Activated T-helper 17 cell treated with anti-CD3 and anti-CD28 coated beads, Interleukin-2, amount 50 U/mL, for 72 hours (primary cell): ENCODE data around the gene PLXNB1. TPM values are rescaled to one million over a fixed set of nuclear protein-coding genes. Genes with fewer than 3 reads are reported as not detected.

Experiments used
- ATAC-seq: fragments of 150-1000 bp; cut with Tn5 transposase; replicated peaks from 2 replicates; pipeline ENCODE4 v1.10.0; 2021; ENCODE audit warnings: mild to moderate bottlenecking, moderate library complexity
- H3K27ac Mint-ChIP-seq: one replicate; pipeline ENCODE4 v1.8.0; 2022; ENCODE audit warnings: mixed read lengths
- H3K27me3 Mint-ChIP-seq: one replicate; pipeline ENCODE4 v1.8.0; 2022; ENCODE audit warnings: mixed read lengths
- H3K36me3 Mint-ChIP-seq: one replicate; pipeline ENCODE4 v1.8.0; 2022; ENCODE audit warnings: low read depth, mild to moderate bottlenecking, mixed read lengths
- H3K4me1 Mint-ChIP-seq: one replicate; pipeline ENCODE4 v1.8.0; 2022; ENCODE audit warnings: mixed read lengths
- H3K4me3 Mint-ChIP-seq: one replicate; pipeline ENCODE4 v1.8.0; 2022; ENCODE audit warnings: mild to moderate bottlenecking, mixed read lengths
- H3K9me3 Mint-ChIP-seq: one replicate; pipeline ENCODE4 v1.8.0; 2022; ENCODE audit warnings: mixed read lengths
- total RNA-seq, 2 donors: library from RNA; stranded (reverse); gene quantifications; one replicate each; pipeline ENCODE4 v1.2.3, GENCODE V29; 2022

The PLXNB1 gene
- total RNA-seq, 2 donors from 2014 or later, result 3.5 to 3.8 TPM

- Mint-ChIP-seq H3K4me3 (no peak overlapping the region), H3K27ac (no peak overlapping the region), H3K27me3 (no peaks in the 10 kb centered on the region), H3K9me3 (no peaks in the 10 kb centered on the region), H3K4me1 (no peaks in the 10 kb centered on the region), H3K36me3 (no peaks in the 10 kb centered on the region)
- ATAC-seq, result no peak
Measured at GRCh38 chr3:48412375-48413001, 17.4 kb downstream of the PLXNB1 start.

- Mint-ChIP-seq H3K36me3 (no peaks in the 10 kb centered on the region), H3K4me1 (no peaks in the 10 kb centered on the region), H3K27me3 (no peaks in the 10 kb centered on the region), H3K27ac (no peak overlapping the region), H3K4me3 (no peak overlapping the region), H3K9me3 (no peaks in the 10 kb centered on the region)
- ATAC-seq, result no peak
Measured at GRCh38 chr3:48411606-48412374, 18.1 kb downstream of the PLXNB1 start.

GRCh38 chr3:48411041-48411588, 18.8 kb downstream of the PLXNB1 start:
- ATAC-seq, result no peak
- H3K9me3 Mint-ChIP-seq, result no peaks in the 10 kb centered on the region
- H3K4me1 Mint-ChIP-seq, result no peaks in the 10 kb centered on the region
- no peak overlapping the region for H3K4me3 Mint-ChIP-seq
- no peak overlapping the region for H3K27ac Mint-ChIP-seq
- H3K36me3 Mint-ChIP-seq, result no peaks in the 10 kb centered on the region
- H3K27me3 Mint-ChIP-seq, result no peaks in the 10 kb centered on the region

GRCh38 chr3:48410205-48411040, 19.5 kb downstream of the PLXNB1 start:
- Mint-ChIP-seq H3K27me3 (no peaks in the 10 kb centered on the region), H3K9me3 (no peaks in the 10 kb centered on the region), H3K36me3 (no peaks in the 10 kb centered on the region), H3K27ac (no peak overlapping the region), H3K4me1 (no peaks in the 10 kb centered on the region), H3K4me3 (no peak overlapping the region)
- ATAC-seq, result no peak

GRCh38 chr3:48409291-48410201, 20.3 kb downstream of the PLXNB1 start:
- no peak for ATAC-seq
- Mint-ChIP-seq H3K27ac (no peak overlapping the region), H3K27me3 (no peaks in the 10 kb centered on the region), H3K9me3 (no peaks in the 10 kb centered on the region), H3K4me3 (no peak overlapping the region), H3K36me3 (no peaks in the 10 kb centered on the region), H3K4me1 (no peaks in the 10 kb centered on the region)

GRCh38 chr3:48408823-48409281, 21.0 kb downstream of the PLXNB1 start:
- no peaks in the 10 kb centered on the region for H3K4me1 Mint-ChIP-seq
- H3K4me3 Mint-ChIP-seq, result no peak overlapping the region
- H3K9me3 Mint-ChIP-seq, result no peaks in the 10 kb centered on the region
- no peaks in the 10 kb centered on the region for H3K36me3 Mint-ChIP-seq
- no peaks in the 10 kb centered on the region for H3K27me3 Mint-ChIP-seq
- H3K27ac Mint-ChIP-seq, result peak overlapping the region; percentile 53
- peak; percentile 23 for ATAC-seq

- Mint-ChIP-seq H3K27ac (peak overlapping the region; percentile 16), H3K27me3 (no peaks in the 10 kb centered on the region)
Measured at GRCh38 chr3:48407542-48408099, 22.3 kb downstream of the PLXNB1 start.

GRCh38 chr3:48406443-48407431, 23.1 kb downstream of the PLXNB1 start:
- no peaks in the 10 kb centered on the region for H3K36me3 Mint-ChIP-seq
- no peaks in the 10 kb centered on the region for H3K4me1 Mint-ChIP-seq
- H3K27me3 Mint-ChIP-seq, result no peaks in the 10 kb centered on the region
- ATAC-seq, result no peak
- H3K9me3 Mint-ChIP-seq, result no peaks in the 10 kb centered on the region
- H3K4me3 Mint-ChIP-seq, result no peak overlapping the region
- H3K27ac Mint-ChIP-seq, result peak overlapping the region; percentile 16

More at GRCh38 chr3:48407542-48408099, 22.3 kb downstream of the PLXNB1 start:
- H3K9me3 Mint-ChIP-seq, result no peaks in the 10 kb centered on the region
- H3K4me3 Mint-ChIP-seq, result no peak overlapping the region
- H3K4me1 Mint-ChIP-seq, result no peaks in the 10 kb centered on the region
- no peaks in the 10 kb centered on the region for H3K36me3 Mint-ChIP-seq
- no peak for ATAC-seq

GRCh38 chr3:48405971-48406370, 23.9 kb downstream of the PLXNB1 start:
- Mint-ChIP-seq H3K9me3 (no peaks in the 10 kb centered on the region), H3K4me1 (peaks cover 1% of the 10 kb centered on the region), H3K27me3 (no peaks in the 10 kb centered on the region), H3K36me3 (no peaks in the 10 kb centered on the region), H3K4me3 (no peak overlapping the region), H3K27ac (peak overlapping the region; percentile 70)
- ATAC-seq, result no peak

GRCh38 chr3:48405343-48405881, 24.5 kb downstream of the PLXNB1 start:
- Mint-ChIP-seq H3K4me1 (peaks cover 4% of the 10 kb centered on the region), H3K27ac (peak overlapping the region; percentile 70), H3K27me3 (no peaks in the 10 kb centered on the region), H3K4me3 (no peak overlapping the region), H3K36me3 (no peaks in the 10 kb centered on the region), H3K9me3 (no peaks in the 10 kb centered on the region)
- no peak for ATAC-seq

GRCh38 chr3:48404440-48405342, 25.2 kb downstream of the PLXNB1 start:
- ATAC-seq, result no peak
- H3K4me1 Mint-ChIP-seq, result peaks cover 4% of the 10 kb centered on the region
- H3K36me3 Mint-ChIP-seq, result no peaks in the 10 kb centered on the region
- H3K9me3 Mint-ChIP-seq, result no peaks in the 10 kb centered on the region
- no peaks in the 10 kb centered on the region for H3K27me3 Mint-ChIP-seq
- H3K4me3 Mint-ChIP-seq, result no peak overlapping the region
- H3K27ac Mint-ChIP-seq, result peak overlapping the region; percentile 33
